PC-3 (cell line): Measurements from ENCODE around the gene TMCC2.

Experiments used
- EZH2phosphoT487 ChIP-seq: fragments of 300-600 bp; sonication (generic); IDR thresholded peaks from 2 replicates; pipeline ENCODE4 v1.6.1; 2018; ENCODE audit warnings: mild to moderate bottlenecking, antibody characterized with exemption, low read length, borderline replicate concordance
- TF ChIP-seq, protein P1 (sequence below): fragments of 300-600 bp; sonication (generic); conservative IDR thresholded peaks from 2 replicates; pipeline ENCODE4 v1.5.1; 2017; ENCODE audit warnings: antibody characterized with exemption, low read depth, mild to moderate bottlenecking, low read length

DNA sequence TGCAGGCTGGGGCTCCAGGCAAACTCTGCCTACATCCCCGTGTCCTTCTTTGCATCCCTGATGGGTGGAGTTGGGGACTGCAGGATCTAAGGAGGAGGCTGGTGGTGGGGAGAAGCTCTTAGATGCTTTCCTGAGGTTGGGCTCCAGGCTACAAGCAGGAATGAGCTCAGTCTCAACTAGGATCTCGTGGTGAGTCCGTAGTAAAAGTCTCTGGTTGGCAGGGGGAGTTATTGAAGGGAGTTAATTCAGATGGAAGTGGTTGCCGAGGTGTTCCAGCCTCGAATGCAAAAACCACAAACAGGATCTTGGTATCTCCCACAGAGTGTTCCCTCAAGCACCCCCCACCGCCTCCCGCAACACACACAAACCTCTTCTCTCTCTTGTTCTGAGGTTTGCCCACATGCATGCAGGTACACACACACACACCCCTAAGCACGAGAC, 35.0 kb downstream of the TMCC2 start:
- TF ChIP-seq, protein P1, sequence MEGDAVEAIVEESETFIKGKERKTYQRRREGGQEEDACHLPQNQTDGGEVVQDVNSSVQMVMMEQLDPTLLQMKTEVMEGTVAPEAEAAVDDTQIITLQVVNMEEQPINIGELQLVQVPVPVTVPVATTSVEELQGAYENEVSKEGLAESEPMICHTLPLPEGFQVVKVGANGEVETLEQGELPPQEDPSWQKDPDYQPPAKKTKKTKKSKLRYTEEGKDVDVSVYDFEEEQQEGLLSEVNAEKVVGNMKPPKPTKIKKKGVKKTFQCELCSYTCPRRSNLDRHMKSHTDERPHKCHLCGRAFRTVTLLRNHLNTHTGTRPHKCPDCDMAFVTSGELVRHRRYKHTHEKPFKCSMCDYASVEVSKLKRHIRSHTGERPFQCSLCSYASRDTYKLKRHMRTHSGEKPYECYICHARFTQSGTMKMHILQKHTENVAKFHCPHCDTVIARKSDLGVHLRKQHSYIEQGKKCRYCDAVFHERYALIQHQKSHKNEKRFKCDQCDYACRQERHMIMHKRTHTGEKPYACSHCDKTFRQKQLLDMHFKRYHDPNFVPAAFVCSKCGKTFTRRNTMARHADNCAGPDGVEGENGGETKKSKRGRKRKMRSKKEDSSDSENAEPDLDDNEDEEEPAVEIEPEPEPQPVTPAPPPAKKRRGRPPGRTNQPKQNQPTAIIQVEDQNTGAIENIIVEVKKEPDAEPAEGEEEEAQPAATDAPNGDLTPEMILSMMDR, result no peak
- no peak for TF ChIP-seq EZH2phosphoT487
